Activated T-cell treated with anti-CD3 and anti-CD28 coated beads, Interleukin-2, amount 50 U/mL, for 72 hours (primary cell): ENCODE measurements around the gene CST3. TPM values are rescaled to one million over a fixed set of nuclear protein-coding genes. Genes with fewer than 3 reads are reported as not detected.
A peak's percentile ranks its signal among the peaks of the same experiment; 100 is the strongest.
"Not testable (repeated sequence)": the region's sequence is repeated elsewhere in the genome, so short reads cannot be mapped to it uniquely, and the experiment has no call there.

ENCODE experiments used
- ATAC-seq, 2 donors: fragments of 150-1000 bp; cut with Tn5 transposase; replicated peaks in 1 of 2; 2 replicates each; pipeline ENCODE4 v1.10.0; 2021; ENCODE audit warnings: moderate library complexity in 2 of 2, mild to moderate bottlenecking in 1 of 2
- DNase-seq, 2 donors: peaks; one replicate each; pipeline ENCODE4 v3.0.0; 2021 to 2022; ENCODE audit warnings: mixed read lengths in 1 of 2
- H3K27ac Mint-ChIP-seq: one replicate; pipeline ENCODE4 v1.8.0; 2022; ENCODE audit warnings: mild to moderate bottlenecking, moderate library complexity, mixed read lengths
- H3K27me3 Mint-ChIP-seq: one replicate; pipeline ENCODE4 v1.8.0; 2022; ENCODE audit warnings: low read depth, mixed read lengths
- H3K36me3 Mint-ChIP-seq, 2 donors: one replicate each; pipeline ENCODE4 v1.8.0; 2022; ENCODE audit warnings: mixed read lengths in 2 of 2, mild to moderate bottlenecking in 1 of 2; ENCODE audit not compliant: insufficient read depth in 2 of 2
- H3K4me1 Mint-ChIP-seq: one replicate; pipeline ENCODE4 v1.8.0; 2022; ENCODE audit warnings: low read depth, mixed read lengths
- H3K4me3 Mint-ChIP-seq, 2 donors: one replicate each; pipeline ENCODE4 v1.8.0; 2022; ENCODE audit warnings: mild to moderate bottlenecking in 2 of 2, mixed read lengths in 2 of 2, moderate library complexity in 2 of 2
- H3K9me3 Mint-ChIP-seq, 2 donors: one replicate each; pipeline ENCODE4 v1.8.0; 2022; ENCODE audit warnings: mixed read lengths in 2 of 2
- total RNA-seq, 2 donors: library from RNA; stranded (reverse); gene quantifications; one replicate each; pipeline ENCODE4 v1.2.3, GENCODE V29; 2022

CST3 gene
- total RNA-seq, 2 donors from 2014 or later, result 0.22 to 0.30 TPM

DNA sequence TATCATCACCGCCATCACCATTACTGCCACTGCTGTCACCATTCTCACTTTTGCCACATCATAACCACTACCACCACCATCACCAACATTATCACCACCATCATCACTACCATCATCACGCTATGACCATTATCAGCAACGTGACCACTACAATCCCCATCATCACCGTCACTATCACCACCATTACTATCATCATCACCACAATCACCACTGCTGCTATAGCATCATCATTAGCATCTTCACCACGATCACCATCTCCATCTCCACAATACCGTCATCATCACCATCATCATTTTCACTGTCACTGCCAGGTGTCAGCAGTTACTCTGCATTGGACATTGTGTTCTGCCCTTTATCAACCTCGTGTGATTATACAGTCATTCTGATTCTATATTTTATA lies 32.1 kb upstream of the CST3 start:
- no peak for DNase-seq
- no peak overlapping the region for H3K27ac Mint-ChIP-seq
- no peaks in the 10 kb centered on the region for H3K36me3 Mint-ChIP-seq
- no peaks in the 10 kb centered on the region for H3K4me1 Mint-ChIP-seq
- no peaks in the 10 kb centered on the region for H3K27me3 Mint-ChIP-seq
- H3K9me3 Mint-ChIP-seq, result peaks cover 0 to 3% of the 10 kb centered on the region in 2 donors
- H3K4me3 Mint-ChIP-seq, result no peak overlapping the region
- no peak for ATAC-seq

DNA sequence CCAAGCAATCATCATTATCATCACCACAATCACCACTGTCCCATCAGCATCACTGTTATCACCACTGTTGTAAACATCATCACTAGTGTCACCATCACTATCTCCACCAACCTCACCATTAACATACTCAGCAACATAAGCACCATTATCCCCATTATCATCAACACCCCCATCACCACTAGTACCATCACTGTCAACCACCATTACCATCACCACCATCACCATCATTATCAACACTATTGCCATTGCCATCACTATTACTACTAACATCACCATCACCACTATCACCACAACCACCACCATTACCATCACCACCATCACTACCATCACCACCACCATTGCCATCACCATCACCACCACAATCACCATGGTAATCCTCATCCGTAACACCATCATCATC lies 31.6 kb upstream of the CST3 start:
- Mint-ChIP-seq H3K36me3 (no peaks in the 10 kb centered on the region), H3K4me3 (no peak overlapping the region), H3K9me3 (peaks cover 0 to 3% of the 10 kb centered on the region in 2 donors), H3K27me3 (no peaks in the 10 kb centered on the region), H3K4me1 (no peaks in the 10 kb centered on the region), H3K27ac (no peak overlapping the region)
- DNase-seq, result no peak
- no peak for ATAC-seq

- DNase-seq (peak; percentile 42 to 57), ATAC-seq (peak; percentile 57 to 66)
- Mint-ChIP-seq H3K36me3 (no peaks in the 10 kb centered on the region), H3K27ac (no peak overlapping the region), H3K4me1 (no peaks in the 10 kb centered on the region), H3K27me3 (no peaks in the 10 kb centered on the region), H3K9me3 (peaks cover 0 to 3% of the 10 kb centered on the region in 2 donors), H3K4me3 (no peak overlapping the region)
Observed at GRCh38 chr20:23668477-23668951, 30.8 kb upstream of the CST3 start.

GRCh38 chr20:23667666-23668065 lies 29.9 kb upstream of the CST3 start:
- DNase-seq (no peak), ATAC-seq (no peak)
- H3K27me3 Mint-ChIP-seq, result no peaks in the 10 kb centered on the region
- no peak overlapping the region for H3K4me3 Mint-ChIP-seq
- H3K36me3 Mint-ChIP-seq, result no peaks in the 10 kb centered on the region
- H3K4me1 Mint-ChIP-seq, result no peaks in the 10 kb centered on the region
- no peak overlapping the region for H3K27ac Mint-ChIP-seq
- H3K9me3 Mint-ChIP-seq, result no peaks in the 10 kb centered on the region

GRCh38 chr20:23666698-23667097 lies 28.9 kb upstream of the CST3 start:
- ATAC-seq, result no peak
- no peak overlapping the region for H3K27ac Mint-ChIP-seq
- no peaks in the 10 kb centered on the region for H3K9me3 Mint-ChIP-seq
- H3K4me1 Mint-ChIP-seq, result no peaks in the 10 kb centered on the region
- no peaks in the 10 kb centered on the region for H3K27me3 Mint-ChIP-seq
- H3K4me3 Mint-ChIP-seq, result no peak overlapping the region
- H3K36me3 Mint-ChIP-seq, result no peaks in the 10 kb centered on the region
- no peak for DNase-seq

GRCh38 chr20:23666189-23666588 lies 28.4 kb upstream of the CST3 start:
- Mint-ChIP-seq H3K4me3 (no peak overlapping the region), H3K27me3 (no peaks in the 10 kb centered on the region), H3K4me1 (no peaks in the 10 kb centered on the region), H3K36me3 (no peaks in the 10 kb centered on the region), H3K27ac (no peak overlapping the region), H3K9me3 (no peaks in the 10 kb centered on the region)
- ATAC-seq, result no peak
- no peak for DNase-seq

DNA sequence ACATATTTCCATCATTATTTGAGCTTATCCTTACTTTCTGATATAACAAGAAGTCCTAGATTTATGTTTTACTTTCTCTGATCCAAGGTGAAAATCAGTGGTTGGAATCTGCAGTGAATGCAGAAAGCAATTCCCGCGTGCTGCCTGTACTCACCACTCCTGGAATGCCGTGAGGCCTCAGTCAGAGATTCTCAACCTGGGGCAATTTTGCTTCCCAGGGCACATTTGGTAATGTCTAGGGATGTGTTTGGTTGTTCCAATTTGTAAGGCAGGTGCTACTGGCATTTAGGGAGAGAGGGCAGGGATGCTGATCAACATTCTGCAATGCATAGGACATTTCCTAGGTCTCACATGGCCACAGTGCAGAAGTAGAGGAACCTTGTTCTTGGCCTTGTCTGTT lies 27.2 kb upstream of the CST3 start:
- Mint-ChIP-seq H3K4me1 (no peaks in the 10 kb centered on the region), H3K27me3 (no peaks in the 10 kb centered on the region), H3K9me3 (no peaks in the 10 kb centered on the region), H3K27ac (no peak overlapping the region), H3K36me3 (no peaks in the 10 kb centered on the region), H3K4me3 (no peak overlapping the region)
- ATAC-seq, result no peak
- DNase-seq, result no peak

GRCh38 chr20:23664046-23664445 lies 26.3 kb upstream of the CST3 start:
- ATAC-seq, H3K9me3 Mint-ChIP-seq, H3K27ac Mint-ChIP-seq, H3K4me1 Mint-ChIP-seq, H3K4me3 Mint-ChIP-seq, DNase-seq, H3K27me3 Mint-ChIP-seq, H3K36me3 Mint-ChIP-seq: not testable (repeated sequence)

- no peaks in the 10 kb centered on the region for H3K9me3 Mint-ChIP-seq
- ATAC-seq (no peak), DNase-seq (no peak)
- H3K4me1 Mint-ChIP-seq, result no peaks in the 10 kb centered on the region
- no peaks in the 10 kb centered on the region for H3K36me3 Mint-ChIP-seq
- H3K4me3 Mint-ChIP-seq, result no peak overlapping the region
- no peak overlapping the region for H3K27ac Mint-ChIP-seq
- no peaks in the 10 kb centered on the region for H3K27me3 Mint-ChIP-seq
Observed at GRCh38 chr20:23663180-23663579, 25.4 kb upstream of the CST3 start.

DNA sequence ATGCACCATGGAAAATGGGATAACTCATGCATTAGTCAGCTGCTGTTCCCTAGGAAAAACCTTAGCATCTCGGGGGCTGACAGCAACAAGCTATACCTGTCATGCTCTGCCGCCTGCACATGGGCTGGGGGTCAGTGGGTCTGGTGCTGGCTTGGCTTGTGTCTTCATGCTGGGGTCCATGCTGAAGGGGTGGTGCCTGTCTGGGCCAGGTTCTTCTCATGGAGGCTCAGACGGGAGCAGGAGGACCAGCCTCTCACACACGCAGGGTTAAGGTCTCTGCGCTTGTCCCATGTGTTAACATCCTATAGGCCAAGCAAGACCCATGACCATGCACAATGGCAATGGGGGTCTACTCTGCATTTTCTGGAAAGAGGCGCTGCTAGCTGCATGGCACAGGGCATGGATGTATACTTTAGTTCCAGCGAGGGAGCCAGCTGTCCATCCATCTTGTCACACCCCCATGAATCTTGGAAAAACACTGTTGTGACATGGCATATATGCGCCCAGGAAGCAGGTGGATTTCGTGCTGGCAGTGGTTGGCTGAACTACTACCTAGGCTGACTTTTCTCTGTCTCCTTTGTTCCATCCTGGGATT lies 24.6 kb upstream of the CST3 start:
- H3K27me3 Mint-ChIP-seq, result no peaks in the 10 kb centered on the region
- H3K36me3 Mint-ChIP-seq, result no peaks in the 10 kb centered on the region
- no peaks in the 10 kb centered on the region for H3K4me1 Mint-ChIP-seq

GRCh38 chr20:23661002-23661429 lies 23.3 kb upstream of the CST3 start:
- DNase-seq, result no peak
- H3K9me3 Mint-ChIP-seq, result no peaks in the 10 kb centered on the region
- H3K4me1 Mint-ChIP-seq, result no peaks in the 10 kb centered on the region
- no peak for ATAC-seq
- no peak overlapping the region for H3K4me3 Mint-ChIP-seq
- no peak overlapping the region for H3K27ac Mint-ChIP-seq
- no peaks in the 10 kb centered on the region for H3K27me3 Mint-ChIP-seq
- no peaks in the 10 kb centered on the region for H3K36me3 Mint-ChIP-seq

More for the DNA sequence above, 24.6 kb upstream of the CST3 start:
- H3K27ac Mint-ChIP-seq, result no peak overlapping the region
- H3K4me3 Mint-ChIP-seq, result no peak overlapping the region
- DNase-seq, result no peak
- no peak for ATAC-seq
- H3K9me3 Mint-ChIP-seq, result no peaks in the 10 kb centered on the region

- Mint-ChIP-seq H3K27me3 (no peaks in the 10 kb centered on the region), H3K9me3 (no peaks in the 10 kb centered on the region), H3K27ac (no peak overlapping the region), H3K4me1 (no peaks in the 10 kb centered on the region), H3K36me3 (no peaks in the 10 kb centered on the region), H3K4me3 (no peak overlapping the region)
- ATAC-seq, result no peak
- no peak for DNase-seq
Observed at GRCh38 chr20:23659989-23660837, 22.5 kb upstream of the CST3 start.

GRCh38 chr20:23659610-23659988 lies 21.8 kb upstream of the CST3 start:
- H3K4me1 Mint-ChIP-seq, H3K27ac Mint-ChIP-seq, H3K27me3 Mint-ChIP-seq, H3K9me3 Mint-ChIP-seq, H3K4me3 Mint-ChIP-seq, H3K36me3 Mint-ChIP-seq, ATAC-seq, DNase-seq: not testable (repeated sequence)
